Limb (tissue), 2 donors: ENCODE measurements around the gene FBXO42.
A peak's percentile ranks its signal among the peaks of the same experiment; 100 is the strongest.
"Not testable (repeated sequence)": the region's sequence is repeated elsewhere in the genome, so short reads cannot be mapped to it uniquely, and the experiment has no call there.

Experiments used
- DNase-seq, 2 donors: peaks; one replicate each; pipeline ENCODE4 v3.0.0-alpha.2; 2016; ENCODE audit errors: extremely low spot score in 2 of 2

The FBXO42 gene

GRCh38 chr1:16266411-16267118 lies 85.7 kb downstream of the FBXO42 start:
- no peak for DNase-seq

- no peak for DNase-seq
Measured at GRCh38 chr1:16262067-16262466, 90.2 kb downstream of the FBXO42 start.

- DNase-seq: no peak
Measured at GRCh38 chr1:16260814-16261213, 91.5 kb downstream of the FBXO42 start.

- no peak for DNase-seq
Measured at GRCh38 chr1:16258591-16259135, 93.6 kb downstream of the FBXO42 start.

GRCh38 chr1:16257968-16258367 lies 94.3 kb downstream of the FBXO42 start:
- no peak for DNase-seq

- DNase-seq: not testable (repeated sequence)
Measured at GRCh38 chr1:16257556-16257955, 94.7 kb downstream of the FBXO42 start.

- DNase-seq: no peak
Measured at GRCh38 chr1:16256478-16256877, 95.8 kb downstream of the FBXO42 start.

- DNase-seq: no peak
Measured at GRCh38 chr1:16254263-16254928, 97.9 kb downstream of the FBXO42 start.

- no peak for DNase-seq
Measured at GRCh38 chr1:16253332-16253922, 98.9 kb downstream of the FBXO42 start.

GRCh38 chr1:16252912-16253311 lies 99.4 kb downstream of the FBXO42 start:
- DNase-seq: no peak

GRCh38 chr1:16251381-16251780 lies 100.9 kb downstream of the FBXO42 start:
- DNase-seq: no peak

GRCh38 chr1:16250524-16251251 lies 101.6 kb downstream of the FBXO42 start:
- no peak for DNase-seq

- DNase-seq: no peak
Measured at GRCh38 chr1:16249596-16250241, 102.6 kb downstream of the FBXO42 start.

GRCh38 chr1:16248603-16249516 lies 103.4 kb downstream of the FBXO42 start:
- peak; percentile 55 to 75 for DNase-seq

- no peak for DNase-seq
Measured at GRCh38 chr1:16248007-16248436, 104.3 kb downstream of the FBXO42 start.

GRCh38 chr1:16247441-16247840 lies 104.8 kb downstream of the FBXO42 start:
- no peak for DNase-seq

- DNase-seq: no peak
Measured at GRCh38 chr1:16246961-16247360, 105.3 kb downstream of the FBXO42 start.

- DNase-seq: not testable (repeated sequence)
Measured at GRCh38 chr1:16246239-16246638, 106.0 kb downstream of the FBXO42 start.

- no peak for DNase-seq
Measured at GRCh38 chr1:16245476-16246196, 106.6 kb downstream of the FBXO42 start.
